Endothelial cell (in vitro differentiated cells): Measurements from ENCODE around the gene NLRP9. TPM values are rescaled to one million over a fixed set of nuclear protein-coding genes. Genes with fewer than 3 reads are reported as not detected.

Experiments
- DNase-seq: peaks from one replicate; pipeline ENCODE4 v3.0.0; 2021; ENCODE audit warnings: low spot score
- H3K27ac Mint-ChIP-seq: one replicate; pipeline ENCODE4 v1.8.0; 2021; ENCODE audit warnings: mixed read lengths, inconsistent platforms; ENCODE audit not compliant: unreplicated experiment
- H3K27me3 Mint-ChIP-seq: one replicate; pipeline ENCODE4 v1.8.0; 2021; ENCODE audit warnings: mild to moderate bottlenecking, moderate library complexity, mixed read lengths, inconsistent platforms; ENCODE audit not compliant: unreplicated experiment
- H3K36me3 Mint-ChIP-seq: one replicate; pipeline ENCODE4 v1.8.0; 2021; ENCODE audit warnings: mild to moderate bottlenecking, low read depth, mixed read lengths, inconsistent platforms; ENCODE audit not compliant: unreplicated experiment
- H3K4me1 Mint-ChIP-seq: one replicate; pipeline ENCODE4 v1.8.0; 2021; ENCODE audit warnings: mild to moderate bottlenecking, mixed read lengths, inconsistent platforms; ENCODE audit not compliant: unreplicated experiment
- H3K4me3 Mint-ChIP-seq: one replicate; pipeline ENCODE4 v1.8.0; 2021; ENCODE audit warnings: mild to moderate bottlenecking, mixed read lengths, inconsistent platforms; ENCODE audit not compliant: unreplicated experiment
- H3K9me3 Mint-ChIP-seq: one replicate; pipeline ENCODE4 v1.8.0; 2021; ENCODE audit warnings: mixed read lengths, inconsistent platforms; ENCODE audit not compliant: unreplicated experiment
- CTCF ChIP-seq: fragments of 200-600 bp; sonication (generic); IDR thresholded peaks from one replicate; pipeline ENCODE4 v1.5.0; 2021; ENCODE audit warnings: antibody characterized with exemption; ENCODE audit not compliant: unreplicated experiment
- total RNA-seq: library from RNA; stranded (reverse); fragmentation: NEBNext Ultra II Directional; extraction: Animal tissue kit (Norgen Biotek cat#: 25700); gene quantifications from one replicate; pipeline ENCODE4 v1.2.1, GENCODE V29; 2021; ENCODE audit not compliant: unreplicated experiment

The NLRP9 gene
- total RNA-seq, 1 donor from 2014 or later = not detected

GRCh38 chr19:55691561-55692481, 46.4 kb downstream of the NLRP9 start:
- H3K4me1 Mint-ChIP-seq = no peaks in the 10 kb centered on the region
- H3K4me3 Mint-ChIP-seq = no peak overlapping the region
- peaks cover 6% of the 10 kb centered on the region for H3K27me3 Mint-ChIP-seq
- H3K27ac Mint-ChIP-seq = no peak overlapping the region
- H3K9me3 Mint-ChIP-seq = no peaks in the 10 kb centered on the region
- peaks cover 25% of the 10 kb centered on the region for H3K36me3 Mint-ChIP-seq
- no peak for DNase-seq
- TF ChIP-seq CTCF = no peak

- no peak for DNase-seq
- Mint-ChIP-seq H3K36me3 (peaks cover 32% of the 10 kb centered on the region), H3K9me3 (no peaks in the 10 kb centered on the region), H3K27me3 (peaks cover 6% of the 10 kb centered on the region), H3K4me3 (peak overlapping the region; percentile 47), H3K4me1 (no peaks in the 10 kb centered on the region), H3K27ac (no peak overlapping the region)
- TF ChIP-seq CTCF = no peak
Measured at GRCh38 chr19:55690769-55691545, 47.2 kb downstream of the NLRP9 start.

- H3K27me3 Mint-ChIP-seq = peaks cover 6% of the 10 kb centered on the region
- H3K27ac Mint-ChIP-seq = no peak overlapping the region
- DNase-seq = no peak
- H3K4me1 Mint-ChIP-seq = no peaks in the 10 kb centered on the region
- H3K4me3 Mint-ChIP-seq = no peak overlapping the region
- H3K9me3 Mint-ChIP-seq = no peaks in the 10 kb centered on the region
- TF ChIP-seq CTCF = no peak
- H3K36me3 Mint-ChIP-seq = peaks cover 30% of the 10 kb centered on the region
Measured at GRCh38 chr19:55690109-55690768, 48.0 kb downstream of the NLRP9 start.

GRCh38 chr19:55689411-55690108, 48.6 kb downstream of the NLRP9 start:
- H3K9me3 Mint-ChIP-seq = no peaks in the 10 kb centered on the region
- peaks cover 34% of the 10 kb centered on the region for H3K36me3 Mint-ChIP-seq
- DNase-seq = no peak
- no peak for TF ChIP-seq CTCF
- H3K4me3 Mint-ChIP-seq = no peak overlapping the region
- peaks cover 2% of the 10 kb centered on the region for H3K4me1 Mint-ChIP-seq
- no peak overlapping the region for H3K27ac Mint-ChIP-seq
- H3K27me3 Mint-ChIP-seq = peaks cover 4% of the 10 kb centered on the region
